ENCODE results near the gene RBMS1.

The RBMS1 gene

DNA sequence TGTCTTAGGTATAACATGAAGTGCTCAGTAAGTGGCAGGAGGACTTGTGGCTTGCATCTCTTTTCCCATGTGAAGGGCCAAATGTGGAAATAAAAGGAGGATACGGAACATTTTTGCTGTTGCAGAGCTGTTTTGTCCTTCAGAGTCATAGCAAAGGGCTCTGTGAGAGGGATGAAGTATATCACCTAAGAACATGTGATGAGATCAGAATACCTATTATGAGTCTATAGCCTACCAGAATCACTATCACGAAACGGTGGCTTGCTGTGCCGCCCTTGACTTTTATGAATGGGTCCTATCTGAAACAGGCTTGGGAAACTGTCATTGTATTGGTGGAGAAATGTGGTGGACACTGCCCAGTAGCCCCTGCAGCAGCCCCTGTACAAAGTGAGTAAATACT is 226.6 kb downstream of the RBMS1 start:
- no peak overlapping the region for H3K4me2 ChIP-seq (ENCODE audit: low read depth, low read length)
- no peaks in the 10 kb centered on the region for H3K27me3 ChIP-seq (replicated peaks; ENCODE audit: insufficient read depth, low read length)
- H3K27ac ChIP-seq (ENCODE audit: low read length): no peak overlapping the region
- no peaks in the 10 kb centered on the region for H3F3A ChIP-seq (ENCODE audit: insufficient read depth, low read length)
- no peaks in the 10 kb centered on the region for H3K36me3 ChIP-seq (replicated peaks; ENCODE audit: insufficient read depth, low read length)
- DNase-seq: no peak
- no peak overlapping the region for H3K9ac ChIP-seq (ENCODE audit: low read length)
- H2AFZ ChIP-seq (ENCODE audit: low read length): no peak overlapping the region
- H3K4me3 ChIP-seq (ENCODE audit: low read length): no peak overlapping the region
- H3K79me2 ChIP-seq (ENCODE audit: low read length): no peaks in the 10 kb centered on the region
- TF ChIP-seq EZH2 (optimal IDR thresholded peaks at IDR 0.05; ENCODE audit: low read depth, low read length): no peak
- TF ChIP-seq, protein P1, sequence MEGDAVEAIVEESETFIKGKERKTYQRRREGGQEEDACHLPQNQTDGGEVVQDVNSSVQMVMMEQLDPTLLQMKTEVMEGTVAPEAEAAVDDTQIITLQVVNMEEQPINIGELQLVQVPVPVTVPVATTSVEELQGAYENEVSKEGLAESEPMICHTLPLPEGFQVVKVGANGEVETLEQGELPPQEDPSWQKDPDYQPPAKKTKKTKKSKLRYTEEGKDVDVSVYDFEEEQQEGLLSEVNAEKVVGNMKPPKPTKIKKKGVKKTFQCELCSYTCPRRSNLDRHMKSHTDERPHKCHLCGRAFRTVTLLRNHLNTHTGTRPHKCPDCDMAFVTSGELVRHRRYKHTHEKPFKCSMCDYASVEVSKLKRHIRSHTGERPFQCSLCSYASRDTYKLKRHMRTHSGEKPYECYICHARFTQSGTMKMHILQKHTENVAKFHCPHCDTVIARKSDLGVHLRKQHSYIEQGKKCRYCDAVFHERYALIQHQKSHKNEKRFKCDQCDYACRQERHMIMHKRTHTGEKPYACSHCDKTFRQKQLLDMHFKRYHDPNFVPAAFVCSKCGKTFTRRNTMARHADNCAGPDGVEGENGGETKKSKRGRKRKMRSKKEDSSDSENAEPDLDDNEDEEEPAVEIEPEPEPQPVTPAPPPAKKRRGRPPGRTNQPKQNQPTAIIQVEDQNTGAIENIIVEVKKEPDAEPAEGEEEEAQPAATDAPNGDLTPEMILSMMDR (IDR thresholded peaks at IDR 0.05; ENCODE audit: low read length): no peak
- TF ChIP-seq EZH2phosphoT487 (IDR thresholded peaks at IDR 0.05; ENCODE audit: low read length): no peak
- no peaks in the 10 kb centered on the region for H4K20me1 ChIP-seq (ENCODE audit: insufficient read depth, low read length)
- H3K9me3 ChIP-seq (replicated peaks; ENCODE audit: insufficient read depth, low read length): no peaks in the 10 kb centered on the region
- 0 out of 2 replicates have a peak, but pooled peaks cover 3% of the 10 kb centered on the region for H3K4me1 ChIP-seq (ENCODE audit: low read length)
- H3K9me2 ChIP-seq (replicated peaks; ENCODE audit: insufficient read depth, low read length): no peaks in the 10 kb centered on the region

DNA sequence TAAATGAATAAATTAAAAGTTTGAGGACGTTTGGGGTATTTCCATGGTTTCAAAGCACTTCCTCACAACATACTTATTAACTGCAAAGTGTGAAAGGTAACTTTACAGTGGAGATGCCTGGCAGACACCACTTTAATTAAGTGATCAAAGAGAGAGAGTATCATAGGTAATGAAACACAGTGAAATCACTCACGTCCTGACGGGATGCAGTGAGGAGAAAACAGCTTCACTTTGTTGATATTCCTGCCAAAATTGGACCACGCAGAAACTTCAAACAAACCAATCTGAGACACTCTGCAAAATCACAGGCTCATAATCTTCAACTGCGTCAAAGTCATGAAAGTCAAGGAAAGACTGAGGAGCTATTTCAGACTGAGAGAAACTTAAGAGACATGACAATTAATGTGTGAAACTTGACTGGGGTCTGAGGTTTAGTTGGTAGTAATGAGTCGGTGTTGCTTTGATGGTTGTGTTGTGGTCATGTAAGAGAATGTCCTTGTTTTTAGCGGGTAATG is 227.5 kb downstream of the RBMS1 start:
- Histone ChIP-seq H3K4me2 (ENCODE audit: low read depth, low read length) (no peak overlapping the region), H3K9me3 (replicated peaks; ENCODE audit: insufficient read depth, low read length) (no peaks in the 10 kb centered on the region), H3K27me3 (replicated peaks; ENCODE audit: insufficient read depth, low read length) (no peaks in the 10 kb centered on the region), H3K27ac (ENCODE audit: low read length) (no peak overlapping the region), H3K4me1 (ENCODE audit: low read length) (0 out of 2 replicates have a peak, but pooled peaks cover 3% of the 10 kb centered on the region), H3K9me2 (replicated peaks; ENCODE audit: insufficient read depth, low read length) (no peaks in the 10 kb centered on the region), H3F3A (ENCODE audit: insufficient read depth, low read length) (no peaks in the 10 kb centered on the region), H3K36me3 (replicated peaks; ENCODE audit: insufficient read depth, low read length) (no peaks in the 10 kb centered on the region), H3K79me2 (ENCODE audit: low read length) (no peaks in the 10 kb centered on the region), H2AFZ (ENCODE audit: low read length) (no peak overlapping the region), H4K20me1 (ENCODE audit: insufficient read depth, low read length) (no peaks in the 10 kb centered on the region), H3K9ac (ENCODE audit: low read length) (no peak overlapping the region), H3K4me3 (ENCODE audit: low read length) (no peak overlapping the region)
- TF ChIP-seq EZH2phosphoT487 (IDR thresholded peaks at IDR 0.05; ENCODE audit: low read length) (no peak), EZH2 (optimal IDR thresholded peaks at IDR 0.05; ENCODE audit: low read depth, low read length) (no peak)
- TF ChIP-seq, protein P1 (IDR thresholded peaks at IDR 0.05; ENCODE audit: low read length): no peak
- DNase-seq: no peak

DNA sequence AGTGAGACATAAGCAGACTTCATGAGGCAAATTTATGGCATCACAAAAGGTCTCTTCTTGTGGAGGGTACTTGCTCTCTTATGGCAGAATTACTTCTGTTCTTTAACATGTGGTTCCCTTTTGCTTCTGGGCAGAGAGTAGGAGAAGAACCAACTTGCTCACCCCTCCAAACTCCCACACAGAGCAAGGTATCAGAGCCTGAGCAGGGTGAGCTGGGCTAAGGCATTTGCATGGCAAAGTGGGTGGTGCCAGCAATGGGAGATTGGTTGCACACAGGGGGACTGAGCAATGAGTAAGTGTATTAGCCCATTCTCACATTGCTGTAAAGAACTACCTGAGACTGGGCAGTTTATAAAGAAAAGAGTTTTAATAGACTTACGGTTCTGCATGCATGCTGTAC is 229.3 kb downstream of the RBMS1 start:
- no peaks in the 10 kb centered on the region for H4K20me1 ChIP-seq (ENCODE audit: insufficient read depth, low read length)
- no peaks in the 10 kb centered on the region for H3K9me3 ChIP-seq (replicated peaks; ENCODE audit: insufficient read depth, low read length)
- no peaks in the 10 kb centered on the region for H3K27me3 ChIP-seq (replicated peaks; ENCODE audit: insufficient read depth, low read length)
- H3K4me2 ChIP-seq (ENCODE audit: low read depth, low read length): no peak overlapping the region
- H3K4me1 ChIP-seq (ENCODE audit: low read length): 0 out of 2 replicates have a peak, but pooled peaks cover 1% of the 10 kb centered on the region
- DNase-seq: no peak
- no peak overlapping the region for H2AFZ ChIP-seq (ENCODE audit: low read length)
- H3K79me2 ChIP-seq (ENCODE audit: low read length): no peaks in the 10 kb centered on the region
- H3K4me3 ChIP-seq (ENCODE audit: low read length): no peak overlapping the region
- no peaks in the 10 kb centered on the region for H3K9me2 ChIP-seq (replicated peaks; ENCODE audit: insufficient read depth, low read length)
- no peak overlapping the region for H3K9ac ChIP-seq (ENCODE audit: low read length)
- TF ChIP-seq EZH2 (optimal IDR thresholded peaks at IDR 0.05; ENCODE audit: low read depth, low read length) (no peak), EZH2phosphoT487 (IDR thresholded peaks at IDR 0.05; ENCODE audit: low read length) (no peak)
- TF ChIP-seq, protein P1 (IDR thresholded peaks at IDR 0.05; ENCODE audit: low read length): no peak
- no peaks in the 10 kb centered on the region for H3F3A ChIP-seq (ENCODE audit: insufficient read depth, low read length)
- H3K36me3 ChIP-seq (replicated peaks; ENCODE audit: insufficient read depth, low read length): no peaks in the 10 kb centered on the region
- no peak overlapping the region for H3K27ac ChIP-seq (ENCODE audit: low read length)

Data from MM.1S (cell line).